HG02610 (cell line): ENCODE measurements around the gene ZNF25.
"Not testable (repeated sequence)": the region's sequence is repeated elsewhere in the genome, so short reads cannot be mapped to it uniquely, and the experiment has no call there.

Experiments
- ATAC-seq: cut with Tn5 transposase; IDR thresholded peaks from one replicate; pipeline ENCODE4 v1.9.1; 2021; ENCODE audit warnings: mild to moderate bottlenecking, moderate library complexity; ENCODE audit not compliant: unreplicated experiment

The ZNF25 gene

DNA sequence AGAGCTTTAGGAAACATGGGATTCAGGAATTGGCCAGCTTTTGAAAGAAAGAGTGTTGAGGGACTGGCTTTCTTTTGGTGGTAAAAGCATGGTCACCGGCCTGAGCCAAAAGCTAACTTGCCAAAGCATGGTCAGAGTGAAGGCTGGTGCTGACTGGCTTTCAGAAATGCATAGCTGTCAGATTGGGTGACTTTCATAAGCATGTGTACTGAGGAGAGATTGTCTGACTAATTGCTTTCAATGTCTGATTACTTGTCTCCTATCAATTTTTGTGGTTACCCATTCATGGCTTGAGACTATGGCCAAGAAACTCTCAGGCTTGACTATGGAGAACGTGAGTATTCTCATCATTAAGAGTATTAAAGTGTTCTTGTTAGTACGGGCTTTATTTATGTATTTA is 28.2 kb downstream of the ZNF25 start:
- ATAC-seq = no peak

DNA sequence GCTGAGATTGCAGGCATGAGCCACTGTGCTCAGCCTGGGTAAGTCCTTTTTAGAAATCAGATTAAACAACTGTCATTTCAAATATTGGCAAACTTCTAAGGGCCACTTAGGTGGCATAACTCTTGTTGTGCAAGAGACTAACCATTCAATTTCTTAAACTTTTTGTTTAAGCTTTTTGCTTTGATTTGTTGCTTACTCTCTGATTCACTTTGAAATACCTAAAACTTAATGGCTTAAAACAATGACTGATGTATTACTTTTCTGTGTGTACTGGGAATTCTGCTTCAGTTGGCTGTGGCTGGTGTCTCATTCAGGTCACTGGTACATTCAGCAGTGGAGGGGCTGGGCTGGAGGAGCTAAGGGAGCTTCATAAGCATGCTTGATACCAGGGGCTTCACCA is 28.9 kb downstream of the ZNF25 start:
- no peak for ATAC-seq

DNA sequence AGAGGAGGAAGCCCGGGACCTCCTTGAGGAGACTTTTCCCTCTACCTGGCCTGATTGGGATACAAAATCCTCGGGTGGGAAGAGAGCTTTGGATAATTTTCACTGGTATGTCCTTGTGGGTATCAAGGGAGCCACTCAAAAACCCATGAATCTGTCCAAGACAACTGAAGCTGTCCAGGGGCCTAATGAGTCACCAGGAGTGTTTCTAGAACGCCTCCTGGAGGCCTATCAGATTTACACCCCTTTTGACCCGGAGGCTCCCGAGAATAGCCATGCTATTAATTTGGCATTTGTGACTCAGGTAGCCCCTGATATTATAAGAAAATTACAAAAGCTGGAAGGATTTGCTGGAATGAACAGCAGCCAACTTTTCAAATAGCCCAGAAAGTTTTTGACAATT is 38.6 kb downstream of the ZNF25 start:
- ATAC-seq = no peak

DNA sequence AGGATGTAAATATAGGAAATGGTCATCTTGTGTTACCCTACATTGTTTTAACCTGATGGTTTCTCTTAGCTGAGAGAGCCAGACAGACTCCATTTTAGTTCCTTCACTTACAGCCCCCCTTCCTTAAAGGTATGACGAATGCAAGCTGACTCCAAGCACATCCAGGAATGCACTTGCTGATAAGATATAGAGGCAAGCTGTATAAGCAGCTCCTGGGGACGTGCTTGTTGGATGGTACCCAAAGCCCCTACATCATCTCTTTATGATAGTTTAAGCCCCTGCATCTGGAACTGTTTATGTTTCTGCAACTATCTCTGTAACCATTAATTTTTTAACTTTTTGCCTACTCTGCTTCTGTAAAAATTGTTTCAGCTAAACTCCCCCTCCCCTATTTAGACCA is 41.7 kb downstream of the ZNF25 start:
- ATAC-seq = no peak

DNA sequence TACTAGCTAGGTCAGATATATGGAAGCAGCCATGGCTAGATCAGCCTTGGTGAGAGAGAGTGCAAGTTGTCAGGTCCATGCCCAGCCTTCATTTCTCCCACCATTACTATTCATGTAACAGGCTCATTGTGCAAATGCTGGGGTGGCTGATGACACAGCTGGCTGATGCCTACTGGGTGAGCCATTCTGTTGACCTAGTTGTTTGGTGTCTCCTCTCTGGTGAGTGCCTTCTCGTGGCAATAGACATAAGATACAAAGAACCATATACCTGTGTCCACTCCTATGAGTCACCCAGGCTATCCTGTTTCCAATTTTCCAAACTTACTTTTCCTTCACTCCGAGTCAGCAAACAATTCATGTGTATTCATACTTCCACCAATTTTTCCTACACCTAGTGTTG is 46.0 kb downstream of the ZNF25 start:
- ATAC-seq = no peak

DNA sequence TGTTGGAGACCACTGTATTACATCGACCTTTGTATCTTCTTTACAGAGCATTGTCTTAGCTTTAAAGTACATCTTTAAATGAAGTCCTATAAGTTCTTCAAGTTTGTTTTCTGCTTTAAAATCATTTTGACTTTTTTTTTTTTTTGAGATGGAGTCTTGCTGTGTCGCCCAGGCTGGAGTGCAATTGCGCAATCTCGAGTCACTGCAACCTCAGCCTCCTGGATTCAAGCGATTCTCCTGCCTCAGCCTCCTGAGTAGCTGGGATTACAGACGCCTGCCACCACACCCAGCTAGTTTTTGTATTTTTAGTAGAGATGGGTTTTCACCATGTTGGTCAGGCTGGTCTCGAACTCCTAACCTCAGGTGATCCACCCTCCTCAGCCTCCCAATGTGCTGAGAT is 68.3 kb downstream of the ZNF25 start:
- ATAC-seq = not testable (repeated sequence)

DNA sequence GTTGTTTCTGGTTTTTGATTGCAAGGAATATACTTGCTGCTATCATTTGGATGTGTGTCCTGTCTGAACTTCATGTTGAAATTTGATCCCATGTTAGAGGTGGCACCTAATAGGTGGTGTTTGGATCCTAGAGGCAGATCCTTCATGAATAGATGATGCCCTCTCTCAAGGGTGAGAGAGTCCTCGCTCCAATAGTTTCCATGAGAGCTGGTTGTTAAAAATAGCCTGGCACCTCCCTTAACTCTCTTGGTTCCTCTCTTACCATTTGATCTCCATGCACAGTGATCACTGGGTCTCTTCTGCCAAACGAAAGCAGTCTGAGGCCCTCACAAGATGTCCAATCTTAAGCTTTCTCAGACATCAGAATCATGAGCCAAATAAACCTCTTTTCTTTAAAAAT is 70.1 kb downstream of the ZNF25 start:
- ATAC-seq = no peak
